Gastroesophageal sphincter (tissue), 4 donors: ENCODE results near the gene TEX2. TPM values are rescaled to one million over a fixed set of nuclear protein-coding genes. Genes with fewer than 3 reads are reported as not detected.

Source experiments
- ATAC-seq: fragments of 150-250 bp; one replicate; pipeline ENCODE4 v1.9.1; 2016; ENCODE audit warnings: mild to moderate bottlenecking, moderate library complexity
- H3K27ac ChIP-seq, 4 donors: fragments of 200-600 bp; sonication (generic) in 3 of 4; 1 replicate in 3 of 4; 2 replicates in 1 of 4; pipeline ENCODE4 v1.5.1; 2016 to 2019
- H3K27me3 ChIP-seq: fragments of 200-600 bp; sonication (generic); one replicate; pipeline ENCODE4 v1.5.1; 2019
- H3K36me3 ChIP-seq, 2 donors: fragments of 200-600 bp; sonication (generic); one replicate each; pipeline ENCODE4 v1.5.1; 2019; ENCODE audit warnings: control low read depth in 1 of 2
- H3K4me1 ChIP-seq, 3 donors: fragments of 200-600 bp; sonication (generic); 1 replicate in 2 of 3; 2 replicates in 1 of 3; pipeline ENCODE4 v1.5.1; 2016 to 2019; ENCODE audit warnings: control low read depth in 2 of 3
- H3K4me3 ChIP-seq, 2 donors: fragments of 200-600 bp; sonication (generic); one replicate each; pipeline ENCODE4 v1.5.1; 2019; ENCODE audit warnings: mild to moderate bottlenecking in 1 of 2, moderate library complexity in 1 of 2
- H3K9me3 ChIP-seq, 3 donors: fragments of 200-600 bp; sonication (generic); one replicate each; pipeline ENCODE4 v1.5.1; 2017 to 2019; ENCODE audit warnings: control low read depth in 2 of 3
- CTCF ChIP-seq, 4 experiments: fragments of 200-600 bp in 2 of 4; fragments of 450-650 bp in 2 of 4; sonication (generic) in 1 of 4; IDR thresholded peaks; one replicate each; pipeline ENCODE4 v1.5.1; 2017 to 2019; ENCODE audit warnings: antibody characterized with exemption in 4 of 4, mild to moderate bottlenecking in 2 of 4, moderate library complexity in 2 of 4
- EP300 ChIP-seq: sonication (generic); formaldehyde crosslinking; IDR thresholded peaks from one replicate; pipeline ENCODE4 v1.6.1; 2017; ENCODE audit warnings: antibody characterized with exemption, mild to moderate bottlenecking
- POLR2A ChIP-seq, 2 donors: fragments of 450-650 bp; IDR thresholded peaks; one replicate each; pipeline ENCODE4 v1.6.1; 2017; ENCODE audit warnings: antibody characterized with exemption in 2 of 2, mild to moderate bottlenecking in 2 of 2, moderate library complexity in 1 of 2
- POLR2AphosphoS5 ChIP-seq: sonication (generic); formaldehyde crosslinking; IDR thresholded peaks from one replicate; pipeline ENCODE4 v1.6.1; 2017; ENCODE audit warnings: antibody characterized with exemption
- WGBS, 2 donors: methylation state at CpG; one replicate each; pipeline ENCODE4 v1.1.5; 2018; ENCODE audit warnings: low coverage in 1 of 2; 5-methylcytosine and 5-hydroxymethylcytosine counted together
- total RNA-seq, 4 donors: library from RNA; depleted of rRNA; stranded (reverse); fragments of >200 nt; gene quantifications; one replicate each; pipeline ENCODE4 v1.1.0, GENCODE V29; 2016

The TEX2 gene
- 10 to 100 TPM; 37.8 to 60.9 (median 47.0) TPM for total RNA-seq

- peak within 1 kb of the TSS; percentile 86 to 98 for H3K4me3 ChIP-seq
- 7 to 11% methylated on average over 5 to 6 of the region's 69 CpGs for WGBS, 2 donors
- peak within 1 kb of the TSS; percentile 82 to 98 (median 94) for H3K27ac ChIP-seq
- peaks cover 0 to 36% (median 10%) of the 10 kb centered on the region in 3 donors for H3K4me1 ChIP-seq
- H3K9me3 ChIP-seq = no peaks in the 10 kb centered on the region
- TF ChIP-seq POLR2A (IDR thresholded peaks at IDR 0.05) = peak; percentile 78 to 80
- peak; percentile 63 for TF ChIP-seq POLR2AphosphoS5
- no peak for TF ChIP-seq CTCF (IDR thresholded peaks at IDR 0.05)
- TF ChIP-seq EP300 = no peak
- H3K27me3 ChIP-seq = no peaks in the 10 kb centered on the region
- peak; percentile 96 for ATAC-seq
- H3K36me3 ChIP-seq = no peaks in the 10 kb centered on the region
Observed at GRCh38 chr17:64263000-64263766, at the start of gene TEX2. Gene TEX2 (minus strand): TSS chr17:64263260. CDS start chr17:64214217, 49,043 bp downstream.

- Histone ChIP-seq H3K4me1 (peaks cover 0 to 2% (median 0%) of the 10 kb centered on the region in 3 donors), H3K27me3 (no peaks in the 10 kb centered on the region), H3K4me3 (no peak overlapping the region), H3K27ac (no peak overlapping the region), H3K9me3 (no peaks in the 10 kb centered on the region), H3K36me3 (no peaks in the 10 kb centered on the region)
- no peak for ATAC-seq
- no peak for TF ChIP-seq EP300
- no peak for TF ChIP-seq CTCF (IDR thresholded peaks at IDR 0.05)
- TF ChIP-seq POLR2A (IDR thresholded peaks at IDR 0.05) = no peak
- TF ChIP-seq POLR2AphosphoS5 = no peak
- WGBS, 2 donors = 60 to 83% methylated on average over 4 of the region's 4 CpGs
Observed at GRCh38 chr17:64309710-64310109, 46.6 kb upstream of the TEX2 start.

- 83 to 89% methylated on average over 1 to 2 of the region's 2 CpGs for WGBS, 2 donors
- H3K27me3 ChIP-seq = no peaks in the 10 kb centered on the region
- H3K4me1 ChIP-seq = no peaks in the 10 kb centered on the region
- H3K36me3 ChIP-seq = no peaks in the 10 kb centered on the region
- no peak overlapping the region for H3K27ac ChIP-seq
- TF ChIP-seq EP300 (no peak), CTCF (IDR thresholded peaks at IDR 0.05) (no peak), POLR2A (IDR thresholded peaks at IDR 0.05) (no peak), POLR2AphosphoS5 (no peak)
- H3K9me3 ChIP-seq = no peaks in the 10 kb centered on the region
- no peak for ATAC-seq
- no peak overlapping the region for H3K4me3 ChIP-seq
Observed at GRCh38 chr17:64309021-64309420, 46.0 kb upstream of the TEX2 start.

GRCh38 chr17:64306850-64307463 is 43.9 kb upstream of the TEX2 start:
- Histone ChIP-seq H3K4me3 (no peak overlapping the region), H3K36me3 (no peaks in the 10 kb centered on the region), H3K4me1 (no peaks in the 10 kb centered on the region), H3K27ac (no peak overlapping the region), H3K9me3 (no peaks in the 10 kb centered on the region), H3K27me3 (no peaks in the 10 kb centered on the region)
- TF ChIP-seq POLR2AphosphoS5 (no peak), CTCF (IDR thresholded peaks at IDR 0.05) (peak; percentile 75 to 89 (median 80))
- peak; percentile 39 for ATAC-seq
- 22 to 33% methylated on average over 6 to 10 of the region's 11 CpGs for WGBS, 2 donors

- ATAC-seq = no peak
- no peak overlapping the region for H3K27ac ChIP-seq
- no peaks in the 10 kb centered on the region for H3K9me3 ChIP-seq
- 75 to 78% methylated on average over 2 of the region's 2 CpGs for WGBS, 2 donors
- no peaks in the 10 kb centered on the region for H3K27me3 ChIP-seq
- no peaks in the 10 kb centered on the region for H3K36me3 ChIP-seq
- no peak overlapping the region for H3K4me3 ChIP-seq
- H3K4me1 ChIP-seq = peaks cover 0 to 16% (median 0%) of the 10 kb centered on the region in 3 donors
- TF ChIP-seq POLR2AphosphoS5 = no peak
- TF ChIP-seq CTCF (IDR thresholded peaks at IDR 0.05) = no peak
- TF ChIP-seq POLR2A (IDR thresholded peaks at IDR 0.05) = no peak
- no peak for TF ChIP-seq EP300
Observed at GRCh38 chr17:64304551-64304950, 41.5 kb upstream of the TEX2 start.
